Measurements from ENCODE around the gene EIF6.

Gene EIF6

DNA sequence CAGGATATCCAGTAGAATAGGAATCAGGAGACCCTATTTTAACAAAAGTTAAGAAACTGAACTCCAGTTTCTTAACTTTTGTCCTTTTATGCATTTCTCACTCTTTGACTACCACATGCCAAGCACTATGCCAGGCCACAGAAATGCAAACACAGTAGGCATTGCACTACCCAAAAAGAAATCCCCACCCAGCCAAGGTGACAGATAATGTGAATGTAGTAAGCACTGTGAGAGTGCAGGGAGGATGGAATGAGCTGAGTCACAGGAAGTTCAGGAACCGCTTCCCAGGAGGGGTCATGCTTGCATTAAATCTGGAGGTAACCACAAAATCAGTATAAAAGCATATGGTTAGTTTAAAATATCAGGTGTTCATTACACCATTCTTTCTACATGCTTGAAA is 27.7 kb upstream of the EIF6 start:
- TF ChIP-seq, protein P1, sequence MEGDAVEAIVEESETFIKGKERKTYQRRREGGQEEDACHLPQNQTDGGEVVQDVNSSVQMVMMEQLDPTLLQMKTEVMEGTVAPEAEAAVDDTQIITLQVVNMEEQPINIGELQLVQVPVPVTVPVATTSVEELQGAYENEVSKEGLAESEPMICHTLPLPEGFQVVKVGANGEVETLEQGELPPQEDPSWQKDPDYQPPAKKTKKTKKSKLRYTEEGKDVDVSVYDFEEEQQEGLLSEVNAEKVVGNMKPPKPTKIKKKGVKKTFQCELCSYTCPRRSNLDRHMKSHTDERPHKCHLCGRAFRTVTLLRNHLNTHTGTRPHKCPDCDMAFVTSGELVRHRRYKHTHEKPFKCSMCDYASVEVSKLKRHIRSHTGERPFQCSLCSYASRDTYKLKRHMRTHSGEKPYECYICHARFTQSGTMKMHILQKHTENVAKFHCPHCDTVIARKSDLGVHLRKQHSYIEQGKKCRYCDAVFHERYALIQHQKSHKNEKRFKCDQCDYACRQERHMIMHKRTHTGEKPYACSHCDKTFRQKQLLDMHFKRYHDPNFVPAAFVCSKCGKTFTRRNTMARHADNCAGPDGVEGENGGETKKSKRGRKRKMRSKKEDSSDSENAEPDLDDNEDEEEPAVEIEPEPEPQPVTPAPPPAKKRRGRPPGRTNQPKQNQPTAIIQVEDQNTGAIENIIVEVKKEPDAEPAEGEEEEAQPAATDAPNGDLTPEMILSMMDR (IDR thresholded peaks at IDR 0.05; ENCODE audit: low read depth, low read length, missing control alignments): no peak
- peak; percentile 96 for DNase-seq (ENCODE audit: extremely low read depth, low read depth)
- H3K4me3 ChIP-seq (replicated peaks; ENCODE audit: low read depth, low read length): no peak overlapping the region

DNA sequence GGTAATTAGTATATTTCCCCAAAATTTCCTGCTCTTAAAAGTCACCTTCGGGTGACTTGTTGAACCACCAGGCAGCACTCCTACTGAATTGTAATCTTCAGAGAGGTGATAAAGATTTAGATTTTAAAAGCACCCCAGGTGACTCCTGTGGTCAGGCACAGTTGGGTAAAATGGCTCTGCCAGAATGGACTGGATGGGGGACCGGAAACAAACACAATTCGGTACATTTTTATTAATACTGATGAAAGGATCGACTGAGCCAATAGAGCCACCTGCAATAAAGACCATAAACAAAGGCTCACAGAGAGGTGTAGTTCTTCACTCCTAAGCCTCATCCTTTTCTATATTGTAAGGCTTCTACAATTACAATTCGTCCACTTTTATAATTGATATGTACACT is 27.2 kb upstream of the EIF6 start:
- TF ChIP-seq, protein P1 (IDR thresholded peaks at IDR 0.05; ENCODE audit: low read depth, low read length, missing control alignments): no peak
- DNase-seq (ENCODE audit: extremely low read depth, low read depth): no peak
- no peak overlapping the region for H3K4me3 ChIP-seq (replicated peaks; ENCODE audit: low read depth, low read length)

DNA sequence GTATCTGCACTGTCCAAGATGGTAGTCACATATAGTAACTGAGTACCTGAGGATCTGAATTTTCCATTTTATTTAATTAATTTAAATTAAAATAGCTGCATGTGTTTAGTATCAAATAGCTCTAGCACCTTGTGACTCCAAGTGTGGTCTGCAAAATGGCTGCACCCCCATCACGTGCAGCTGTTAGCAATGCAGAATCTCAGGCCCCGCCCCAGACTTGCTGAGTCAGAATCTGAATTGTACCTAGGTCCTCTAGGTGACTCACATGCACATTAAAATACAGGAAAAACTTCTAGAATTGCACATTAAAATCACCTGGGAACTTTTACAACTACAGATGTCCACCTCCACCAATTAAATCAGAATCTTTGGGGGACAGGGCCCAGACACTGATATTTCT is 26.8 kb upstream of the EIF6 start:
- H3K4me3 ChIP-seq (replicated peaks; ENCODE audit: low read depth, low read length): no peak overlapping the region
- TF ChIP-seq, protein P1 (IDR thresholded peaks at IDR 0.05; ENCODE audit: low read depth, low read length, missing control alignments): no peak
- DNase-seq (ENCODE audit: extremely low read depth, low read depth): no peak

DNA sequence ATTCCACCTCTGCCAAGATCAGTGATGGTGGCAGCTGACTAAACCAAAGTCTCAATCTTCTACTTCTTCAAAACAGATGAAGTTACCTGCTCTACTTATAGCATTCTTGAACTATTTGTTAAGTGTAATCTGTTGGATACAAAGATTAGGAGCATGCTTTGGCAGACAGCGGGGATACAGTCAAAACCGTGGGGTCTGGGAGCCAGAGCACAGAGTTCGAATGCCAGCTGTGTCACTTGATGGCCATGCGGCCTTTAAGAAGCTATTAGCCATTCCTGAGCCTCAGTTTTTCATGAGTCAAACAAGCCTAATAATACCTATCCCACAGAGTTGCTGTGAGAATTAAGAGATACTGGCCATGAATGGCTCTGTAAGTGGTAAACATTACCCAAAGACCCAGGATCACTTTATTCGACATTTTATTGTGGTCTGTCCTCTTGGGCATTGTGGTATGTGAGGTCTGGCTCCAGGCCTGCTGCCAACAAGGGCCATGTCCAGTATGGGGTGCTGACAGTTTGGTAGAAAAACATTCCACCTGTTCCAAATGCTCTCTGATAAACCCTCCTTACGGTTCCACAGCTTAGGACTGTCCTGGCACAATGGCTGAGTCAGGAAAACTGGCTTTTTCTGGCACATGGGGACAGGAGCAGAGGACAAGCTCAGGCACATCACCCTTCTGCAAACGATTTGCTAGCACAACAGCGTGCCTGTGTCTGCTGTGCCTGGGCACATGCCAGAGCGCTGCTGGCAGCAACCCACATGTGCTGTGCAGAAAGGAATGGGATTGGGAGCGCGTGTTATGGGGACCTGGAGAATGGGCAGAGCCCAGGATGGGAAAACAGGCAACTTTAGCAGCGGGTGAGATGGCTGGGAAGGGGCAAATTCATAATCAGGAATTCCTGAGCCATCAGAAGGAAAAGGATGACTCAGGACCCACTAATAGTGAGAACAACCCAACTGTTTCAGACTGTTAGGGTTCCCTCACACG is 23.4 kb upstream of the EIF6 start:
- TF ChIP-seq, protein P1 (IDR thresholded peaks at IDR 0.05; ENCODE audit: low read depth, low read length, missing control alignments): no peak
- DNase-seq (ENCODE audit: extremely low read depth, low read depth): peak; percentile 78
- H3K4me3 ChIP-seq (replicated peaks; ENCODE audit: low read depth, low read length): no peak overlapping the region

DNA sequence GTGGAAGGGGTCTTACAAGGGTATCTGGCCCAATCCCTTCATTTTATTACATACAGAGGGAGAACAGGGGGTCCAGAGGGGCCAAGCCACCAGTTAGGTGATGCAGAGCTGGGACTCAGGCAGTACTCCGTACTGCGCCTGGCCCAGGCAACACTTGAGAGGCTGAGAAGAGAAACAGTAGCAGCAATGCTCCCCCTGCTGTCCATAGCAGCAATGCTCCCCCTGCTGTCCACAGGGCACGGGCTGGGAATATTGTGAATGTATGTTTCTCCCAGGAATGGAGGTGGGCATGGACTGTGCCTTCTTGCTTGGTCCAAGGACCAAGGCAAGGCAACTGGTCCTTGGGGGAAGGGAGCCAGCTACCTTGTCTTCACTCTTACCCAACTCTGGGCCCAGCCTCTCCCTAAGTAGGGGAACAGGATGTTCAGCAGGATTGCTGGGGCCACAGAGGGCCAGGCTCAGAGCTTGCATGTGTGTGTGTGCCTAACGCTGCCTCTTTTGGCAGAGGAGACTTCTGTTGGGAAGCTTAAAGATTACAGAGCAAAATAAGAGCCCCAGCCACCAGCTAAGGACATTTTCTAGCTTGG is 22.5 kb upstream of the EIF6 start:
- DNase-seq (ENCODE audit: extremely low read depth, low read depth): no peak
- TF ChIP-seq, protein P1 (IDR thresholded peaks at IDR 0.05; ENCODE audit: low read depth, low read length, missing control alignments): peak; percentile 93
- no peak overlapping the region for H3K4me3 ChIP-seq (replicated peaks; ENCODE audit: low read depth, low read length)

DNA sequence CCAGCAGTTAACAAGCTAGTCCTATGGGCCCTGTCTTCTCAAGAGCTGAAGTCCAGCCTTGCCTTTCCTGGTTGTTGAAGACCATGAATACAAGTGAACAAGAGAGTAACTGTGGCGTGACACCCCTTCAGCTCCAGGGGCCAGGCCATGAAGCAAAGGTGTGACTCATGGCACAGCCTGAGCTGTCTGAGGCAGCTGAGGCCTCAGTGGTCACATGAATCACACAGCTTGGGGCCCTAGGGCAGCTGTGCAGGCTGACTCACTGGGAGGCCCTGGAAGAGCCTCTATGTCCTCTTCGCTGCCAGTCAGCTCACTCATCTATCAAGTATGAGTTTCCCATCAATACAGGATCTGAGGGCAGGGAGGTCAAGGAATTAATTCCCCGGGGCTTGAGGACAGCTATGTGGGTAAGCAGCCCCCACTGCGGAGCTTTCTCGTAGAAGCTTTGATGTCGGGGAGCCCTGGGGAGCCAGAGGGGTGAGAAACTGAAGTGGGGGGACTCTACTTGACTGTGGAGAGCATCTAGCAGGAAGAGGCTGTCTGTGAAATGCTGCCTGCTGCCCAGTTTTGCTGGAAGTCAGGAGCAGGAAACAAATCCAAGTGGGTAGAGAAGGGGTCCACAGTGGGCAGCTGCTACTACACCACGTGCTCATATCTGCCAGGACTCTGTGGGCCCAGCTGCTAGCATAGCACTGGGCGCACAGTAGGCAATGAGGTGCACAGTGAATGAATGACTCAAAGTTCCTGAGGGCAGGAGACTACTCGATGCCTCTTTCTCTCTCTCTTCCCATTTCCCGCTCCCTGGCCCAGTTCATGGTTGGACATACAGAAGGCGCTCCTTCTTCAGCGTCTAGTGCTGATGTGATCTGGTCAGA is 21.3 kb upstream of the EIF6 start:
- TF ChIP-seq, protein P1 (IDR thresholded peaks at IDR 0.05; ENCODE audit: low read depth, low read length, missing control alignments): no peak
- no peak overlapping the region for H3K4me3 ChIP-seq (replicated peaks; ENCODE audit: low read depth, low read length)
- peak; percentile 95 for DNase-seq (ENCODE audit: extremely low read depth, low read depth)

Data from HFF-Myc (cell line).